ENCODE results near the gene MRPL39. TPM values are rescaled to one million over a fixed set of nuclear protein-coding genes. Genes with fewer than 3 reads are reported as not detected.

The MRPL39 gene
- 43.5 and 51.8 TPM in 2 replicates for total RNA-seq

DNA sequence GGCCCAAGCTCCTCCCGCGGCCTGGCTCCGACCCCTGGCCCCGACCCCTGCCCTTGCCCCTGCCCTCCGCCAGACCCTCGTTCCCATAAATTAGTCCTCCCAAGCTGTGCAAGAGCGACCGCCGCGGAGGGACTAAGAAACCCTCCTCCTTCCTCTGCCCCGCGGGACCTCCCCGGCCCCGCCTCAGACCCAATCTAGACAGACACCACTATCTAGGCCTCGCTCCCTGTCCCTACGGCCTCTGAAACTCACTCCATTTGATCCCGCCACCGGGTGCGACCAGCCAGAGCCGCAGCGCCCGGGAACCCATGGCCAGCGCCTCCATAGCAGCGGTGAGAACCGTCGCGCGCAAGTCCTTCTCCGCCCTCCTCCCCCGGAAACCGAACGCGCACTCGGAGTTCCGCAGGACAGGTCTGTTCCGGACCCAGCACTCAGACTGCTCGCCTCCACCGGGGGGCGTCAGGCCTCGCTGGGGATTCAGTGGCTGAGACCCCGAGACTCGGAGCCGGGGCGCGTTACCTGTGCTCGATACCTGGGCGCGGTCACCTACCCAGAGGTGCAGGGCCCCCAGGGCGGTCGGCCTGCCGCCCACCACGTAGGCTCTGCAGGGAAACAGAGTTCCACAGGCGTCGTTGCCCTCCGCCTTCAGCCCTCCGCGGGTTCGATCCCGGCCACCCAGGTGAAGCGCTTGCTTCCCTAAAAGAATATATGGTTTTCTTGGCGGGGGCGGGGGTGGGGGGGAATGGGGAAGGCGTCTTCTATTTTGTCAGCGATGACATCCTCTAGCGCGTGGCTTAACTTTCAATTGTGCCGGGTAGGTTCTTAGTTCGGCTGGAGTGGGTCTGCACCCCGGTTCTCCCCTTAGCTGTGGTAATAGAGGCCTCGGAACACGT is at the start of gene MRPL39:
MRPL39 (minus strand) TSS at position 331 of the 893 bp plus-strand sequence; CDS start at position 325, 6 bp downstream.

DNA sequence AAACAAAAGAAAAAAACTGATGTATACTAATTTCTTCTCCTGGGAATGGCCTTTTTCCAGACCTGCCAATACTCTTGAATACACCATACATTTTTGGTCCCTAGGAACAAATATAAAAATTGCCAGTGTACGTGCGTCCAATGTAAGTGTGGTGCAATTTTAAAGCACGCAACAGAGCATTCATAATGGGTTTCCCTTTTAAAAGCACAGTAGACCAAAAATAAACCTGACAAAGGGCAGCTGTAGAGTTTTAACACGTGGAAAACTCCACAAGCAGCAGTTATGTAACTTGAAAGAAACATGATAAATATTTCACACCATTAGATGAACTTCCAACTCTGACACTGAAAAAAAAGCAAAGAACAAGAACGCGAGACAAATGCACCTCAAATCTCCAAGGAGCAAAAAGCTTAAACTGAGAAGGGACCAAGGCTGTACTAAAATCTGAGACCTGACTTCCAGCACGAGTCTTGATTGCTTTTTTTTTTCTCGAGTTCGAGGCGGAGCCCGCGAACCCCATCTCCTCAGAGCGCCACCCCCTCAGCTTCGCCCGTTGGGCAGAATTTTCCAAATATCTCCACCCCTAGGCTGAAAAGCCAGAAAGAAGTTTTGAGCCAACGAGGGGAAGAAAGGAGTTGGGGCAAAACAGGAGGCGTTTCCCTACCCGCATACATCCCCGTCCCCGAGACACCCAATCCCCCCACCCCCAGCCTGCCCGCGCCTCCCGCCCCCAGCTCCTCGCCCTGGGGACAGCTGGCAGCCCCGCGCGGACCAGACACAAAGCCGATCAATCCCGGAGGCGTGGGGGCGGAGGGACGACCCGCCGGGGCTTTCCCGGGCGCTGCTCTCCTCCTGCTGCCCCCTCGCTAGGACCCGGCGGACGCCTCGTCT is 31.6 kb upstream of the MRPL39 start, which contains the start of gene JAM2:
JAM2 (plus strand) TSS at position 599 of the 891 bp plus-strand sequence. CDS start 564 bp downstream, outside the sequence.

Other genes with a start within 250 kb of the MRPL39 start
- gene JAM2, start 31.8 kb upstream of the MRPL39 start, total RNA-seq = 0.15 and 0.65 TPM in 2 replicates
- 52.9 and 70.5 TPM in 2 replicates for gene ATP5PF, start 127.4 kb upstream of the MRPL39 start, total RNA-seq
- 27.3 and 32.4 TPM in 2 replicates for gene GABPA, start 127.5 kb upstream of the MRPL39 start, total RNA-seq

All from epithelial cell of umbilical artery (primary cell).